ENCODE data around the gene MAIP1. TPM values are rescaled to one million over a fixed set of nuclear protein-coding genes. Genes with fewer than 3 reads are reported as not detected.

Gene MAIP1
- total and polyA plus RNA-seq, 9 of the 15 experiments (the other 6 are each of a cell fraction or from before 2014, with no cell fraction given), result 3.6 to 30.0 (median 24.5) TPM

DNA sequence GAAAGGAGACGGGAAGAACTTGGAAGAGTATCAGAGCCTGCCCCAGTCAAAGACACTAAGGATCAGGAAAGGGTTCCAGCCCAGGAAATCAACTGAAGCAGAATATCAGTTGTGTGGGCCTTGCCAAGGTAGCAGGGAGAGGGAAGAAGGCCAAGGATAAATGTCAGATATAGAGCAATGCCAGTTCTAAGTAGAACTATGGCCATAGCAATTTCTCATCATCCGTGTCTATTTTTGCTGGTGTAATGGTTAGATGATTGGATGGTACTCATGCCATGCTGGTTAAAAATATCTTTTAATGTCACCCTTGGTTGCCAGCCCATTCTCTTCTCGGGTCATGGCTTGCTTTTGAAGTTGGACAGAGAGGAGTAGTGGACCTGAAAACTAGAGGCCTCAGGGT lies 41.9 kb downstream of the MAIP1 start:
- Histone ChIP-seq H3K9ac (ENCODE audit: insufficient read depth in 1 of 2, low read depth in 2 of 2, low read length in 2 of 2) (no peak overlapping the region), H4K20me1 (replicated peaks; ENCODE audit: control insufficient read depth, insufficient read depth, low read length) (no peaks in the 10 kb centered on the region), H3K9me3 (replicated peaks; ENCODE audit: control insufficient read depth, insufficient read depth, low read depth, low read length) (no peaks in the 10 kb centered on the region), H3K9me1 (ENCODE audit: control insufficient read depth, insufficient read depth, low read length) (no peaks in the 10 kb centered on the region), H3K27me3 (ENCODE audit: control insufficient read depth in 2 of 2, insufficient read depth in 2 of 2, low read length in 2 of 2) (no peaks in the 10 kb centered on the region), H3K36me3 (ENCODE audit: control insufficient read depth, insufficient read depth, low read length) (no peaks in the 10 kb centered on the region), H3K27ac (ENCODE audit: extremely low read depth, low read depth, low read length) (no peak overlapping the region), H3K79me2 (ENCODE audit: control insufficient read depth, insufficient read depth, low read length) (no peaks in the 10 kb centered on the region), H3K4me2 (ENCODE audit: insufficient read depth, low read length) (no peak overlapping the region), H3K4me1 (replicated peaks in 1 of 2; ENCODE audit: control insufficient read depth in 2 of 2, insufficient read depth in 2 of 2, low read length in 2 of 2) (no peaks in the 10 kb centered on the region), H2AFZ (ENCODE audit: low read depth, low read length) (no peak overlapping the region), H3K4me3 (no peak overlapping the region)
- CTCF ChIA-PET (ENCODE audit: low intra/inter-chr PET ratio), result no interaction called here
- BruUV-seq (replicated peaks), result no TSS peak
- TF ChIP-seq TCFL5 (CRISPR knock-in tag; conservative IDR thresholded peaks at IDR 0.05), result no peak
- TF ChIP-seq PHF8 (IDR thresholded peaks at IDR 0.05; ENCODE audit: borderline replicate concordance, low read length), result no peak
- TF ChIP-seq ZNF699 (CRISPR knock-in tag; IDR thresholded peaks at IDR 0.05; ENCODE audit: insufficient replicate concordance), result no peak
- ATAC-seq (no peak), DNase-seq (ENCODE audit: extremely low read depth in 1 of 4, low spot score in 3 of 4) (no peak), FAIRE-seq (no peak)
- intact Hi-C loops (cut with micrococcal nuclease), result no loop called here
- POLR2A ChIA-PET, result no interaction called here
- in situ Hi-C loops (cut with MboI), result no loop called here
- 20% methylated on average over 3 of the region's 3 CpGs for WGBS (ENCODE audit: insufficient coverage, low coverage, missing lambda C conversion rate)

DNA sequence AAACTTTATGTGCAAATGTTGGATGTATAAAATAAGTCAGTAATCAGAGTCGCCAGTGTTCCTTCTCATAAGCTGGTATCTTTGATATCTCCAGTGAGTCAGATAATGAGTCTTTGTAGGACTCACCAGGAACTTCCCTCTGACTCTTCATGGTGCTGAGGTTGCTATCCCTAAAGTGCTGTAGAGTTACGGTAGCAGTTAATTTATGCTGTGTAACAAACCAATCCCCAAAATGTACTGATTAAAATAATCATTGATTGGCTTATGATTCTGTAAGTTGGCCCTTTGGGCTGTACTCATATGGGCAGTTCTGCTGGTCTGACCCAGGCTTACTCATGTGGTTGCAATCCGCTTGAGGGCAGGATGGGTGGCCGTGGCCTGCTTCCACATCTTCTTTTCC lies 43.8 kb downstream of the MAIP1 start:
- no peak for FAIRE-seq
- Histone ChIP-seq H3K9me1 (ENCODE audit: control insufficient read depth, insufficient read depth, low read length) (no peaks in the 10 kb centered on the region), H3K27me3 (ENCODE audit: control insufficient read depth in 2 of 2, insufficient read depth in 2 of 2, low read length in 2 of 2) (no peaks in the 10 kb centered on the region), H3K4me1 (replicated peaks in 1 of 2; ENCODE audit: control insufficient read depth in 2 of 2, insufficient read depth in 2 of 2, low read length in 2 of 2) (no peaks in the 10 kb centered on the region), H2AFZ (ENCODE audit: low read depth, low read length) (no peak overlapping the region), H3K27ac (ENCODE audit: extremely low read depth, low read depth, low read length) (no peak overlapping the region), H4K20me1 (replicated peaks; ENCODE audit: control insufficient read depth, insufficient read depth, low read length) (no peaks in the 10 kb centered on the region), H3K9me3 (replicated peaks; ENCODE audit: control insufficient read depth, insufficient read depth, low read depth, low read length) (no peaks in the 10 kb centered on the region), H3K4me3 (no peak overlapping the region), H3K79me2 (ENCODE audit: control insufficient read depth, insufficient read depth, low read length) (no peaks in the 10 kb centered on the region), H3K9ac (ENCODE audit: insufficient read depth in 1 of 2, low read depth in 2 of 2, low read length in 2 of 2) (no peak overlapping the region), H3K4me2 (ENCODE audit: insufficient read depth, low read length) (no peak overlapping the region), H3K36me3 (ENCODE audit: control insufficient read depth, insufficient read depth, low read length) (no peaks in the 10 kb centered on the region)
- in situ Hi-C loops (cut with MboI), result no loop called here
- no TSS peak for BruUV-seq (replicated peaks)
- ATAC-seq, result no peak
- POLR2A ChIA-PET, result no interaction called here
- CTCF ChIA-PET (ENCODE audit: low intra/inter-chr PET ratio), result no interaction called here
- no peak for DNase-seq (ENCODE audit: extremely low read depth in 1 of 4, low spot score in 3 of 4)
- intact Hi-C loops (cut with micrococcal nuclease), result no loop called here
- WGBS (ENCODE audit: insufficient coverage, low coverage, missing lambda C conversion rate), result 55% methylated on average over 2 of the region's 4 CpGs
- TF ChIP-seq, protein P1, sequence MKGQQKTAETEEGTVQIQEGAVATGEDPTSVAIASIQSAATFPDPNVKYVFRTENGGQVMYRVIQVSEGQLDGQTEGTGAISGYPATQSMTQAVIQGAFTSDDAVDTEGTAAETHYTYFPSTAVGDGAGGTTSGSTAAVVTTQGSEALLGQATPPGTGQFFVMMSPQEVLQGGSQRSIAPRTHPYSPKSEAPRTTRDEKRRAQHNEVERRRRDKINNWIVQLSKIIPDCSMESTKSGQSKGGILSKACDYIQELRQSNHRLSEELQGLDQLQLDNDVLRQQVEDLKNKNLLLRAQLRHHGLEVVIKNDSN (CRISPR knock-in tag; IDR thresholded peaks at IDR 0.05), result no peak
- no peak for TF ChIP-seq FOXJ3 (CRISPR knock-in tag; IDR thresholded peaks at IDR 0.05)
- TF ChIP-seq ZNF143 (CRISPR knock-in tag; IDR thresholded peaks at IDR 0.05), result no peak
- no peak for TF ChIP-seq JUN (IDR thresholded peaks at IDR 0.05; ENCODE audit: borderline replicate concordance, low read depth, low read length)
- TF ChIP-seq JUN (CRISPR knock-in tag; IDR thresholded peaks at IDR 0.05; ENCODE audit: borderline replicate concordance), result no peak
- TF ChIP-seq SNRNP70 (optimal IDR thresholded peaks at IDR 0.05; ENCODE audit: low read depth, low read length), result no peak
- TF ChIP-seq ZNF124 (CRISPR knock-in tag; IDR thresholded peaks at IDR 0.05), result no peak
- TF ChIP-seq CCAR2 (IDR thresholded peaks at IDR 0.05; ENCODE audit: low read depth, low read length), result no peak
- no peak for TF ChIP-seq DACH1 (IDR thresholded peaks at IDR 0.05; ENCODE audit: partially characterized antibody)
- no peak for TF ChIP-seq KAT8 (IDR thresholded peaks at IDR 0.05; ENCODE audit: low read depth)
- no peak for TF ChIP-seq TEAD4 (IDR thresholded peaks at IDR 0.05; ENCODE audit: low read length)
- TF ChIP-seq TEAD4 (CRISPR knock-in tag; IDR thresholded peaks at IDR 0.05; ENCODE audit: borderline replicate concordance), result no peak
- no peak for TF ChIP-seq RBM14 (IDR thresholded peaks at IDR 0.05; ENCODE audit: borderline replicate concordance, insufficient read depth, low read depth, low read length)
- no peak for TF ChIP-seq ZNF146 (CRISPR knock-in tag; IDR thresholded peaks at IDR 0.05; ENCODE audit: unreplicated experiment)

Data from K562 (cell line).